Mucosa of stomach (tissue), 1 donor: Measurements from ENCODE around the gene CSH1.
"Not testable (repeated sequence)": the region's sequence is repeated elsewhere in the genome, so short reads cannot be mapped to it uniquely, and the experiment has no call there.

Experiments
- H3K27me3 ChIP-seq: one replicate; pipeline ENCODE4 v1.7.0; 2013; ENCODE audit warnings: mild to moderate bottlenecking, low read length; ENCODE audit not compliant: control insufficient read depth, insufficient read depth
- H3K36me3 ChIP-seq: one replicate; pipeline ENCODE4 v1.7.0; 2013; ENCODE audit warnings: low read length; ENCODE audit not compliant: control insufficient read depth, insufficient read depth
- H3K4me1 ChIP-seq: one replicate; pipeline ENCODE4 v1.7.0; 2013; ENCODE audit warnings: mild to moderate bottlenecking, low read length; ENCODE audit not compliant: control insufficient read depth, insufficient read depth
- H3K4me3 ChIP-seq: one replicate; pipeline ENCODE4 v1.7.0; 2013; ENCODE audit warnings: low read length
- H3K9ac ChIP-seq: one replicate; pipeline ENCODE4 v1.7.0; 2013; ENCODE audit warnings: mild to moderate bottlenecking, low read length, moderate library complexity
- H3K9me3 ChIP-seq: one replicate; pipeline ENCODE4 v1.7.0; 2013; ENCODE audit warnings: mild to moderate bottlenecking, low read length, moderate library complexity; ENCODE audit not compliant: control insufficient read depth
- donor health status: Pancreatic carcinoma.

CSH1 gene

GRCh38 chr17:63896524-63897354 is at the start of gene CSH1:
Gene CSH1, minus strand, starts transcription at chr17:63896574. Its CDS starts 63 bp downstream, at chr17:63896511.
- not testable (repeated sequence) for H3K36me3 ChIP-seq

GRCh38 chr17:63945784-63946439 is 49.5 kb upstream of the CSH1 start:
- H3K36me3 ChIP-seq: no peaks in the 10 kb centered on the region

More at GRCh38 chr17:63896524-63897354, at the start of gene CSH1:
- not testable (repeated sequence) for H3K4me1 ChIP-seq, H3K9me3 ChIP-seq, H3K27me3 ChIP-seq, H3K4me3 ChIP-seq, H3K9ac ChIP-seq

GRCh38 chr17:63944736-63945499 is 48.5 kb upstream of the CSH1 start:
- Histone ChIP-seq H3K9ac (no peak overlapping the region), H3K4me1 (no peaks in the 10 kb centered on the region), H3K4me3 (no peak overlapping the region), H3K36me3 (no peaks in the 10 kb centered on the region), H3K27me3 (peaks cover 2% of the 10 kb centered on the region), H3K9me3 (no peaks in the 10 kb centered on the region)

More at GRCh38 chr17:63945784-63946439, 49.5 kb upstream of the CSH1 start:
- H3K4me3 ChIP-seq: no peak overlapping the region
- no peak overlapping the region for H3K9ac ChIP-seq
- no peaks in the 10 kb centered on the region for H3K4me1 ChIP-seq
- H3K9me3 ChIP-seq: no peaks in the 10 kb centered on the region
- peaks cover 4% of the 10 kb centered on the region for H3K27me3 ChIP-seq

GRCh38 chr17:63943745-63944144 is 47.4 kb upstream of the CSH1 start:
- no peak overlapping the region for H3K9ac ChIP-seq
- no peaks in the 10 kb centered on the region for H3K9me3 ChIP-seq
- no peaks in the 10 kb centered on the region for H3K4me1 ChIP-seq
- H3K27me3 ChIP-seq: no peaks in the 10 kb centered on the region
- no peak overlapping the region for H3K4me3 ChIP-seq
- H3K36me3 ChIP-seq: no peaks in the 10 kb centered on the region

- Histone ChIP-seq H3K4me3 (no peak overlapping the region), H3K4me1 (no peaks in the 10 kb centered on the region), H3K36me3 (no peaks in the 10 kb centered on the region), H3K9me3 (no peaks in the 10 kb centered on the region), H3K27me3 (no peaks in the 10 kb centered on the region), H3K9ac (no peak overlapping the region)
Measured at GRCh38 chr17:63942309-63942985, 46.1 kb upstream of the CSH1 start.

GRCh38 chr17:63941751-63942150 is 45.4 kb upstream of the CSH1 start:
- no peaks in the 10 kb centered on the region for H3K9me3 ChIP-seq
- no peaks in the 10 kb centered on the region for H3K27me3 ChIP-seq
- no peaks in the 10 kb centered on the region for H3K36me3 ChIP-seq
- H3K9ac ChIP-seq: no peak overlapping the region
- no peak overlapping the region for H3K4me3 ChIP-seq
- H3K4me1 ChIP-seq: no peaks in the 10 kb centered on the region

GRCh38 chr17:63941162-63941561 is 44.8 kb upstream of the CSH1 start:
- Histone ChIP-seq H3K4me3 (no peak overlapping the region), H3K9me3 (no peaks in the 10 kb centered on the region), H3K4me1 (no peaks in the 10 kb centered on the region), H3K9ac (no peak overlapping the region), H3K27me3 (no peaks in the 10 kb centered on the region), H3K36me3 (no peaks in the 10 kb centered on the region)

GRCh38 chr17:63940584-63940983 is 44.2 kb upstream of the CSH1 start:
- no peak overlapping the region for H3K4me3 ChIP-seq
- no peaks in the 10 kb centered on the region for H3K9me3 ChIP-seq
- H3K36me3 ChIP-seq: no peaks in the 10 kb centered on the region
- no peak overlapping the region for H3K9ac ChIP-seq
- H3K27me3 ChIP-seq: no peaks in the 10 kb centered on the region
- H3K4me1 ChIP-seq: no peaks in the 10 kb centered on the region

GRCh38 chr17:63939884-63940283 is 43.5 kb upstream of the CSH1 start:
- H3K9ac ChIP-seq: no peak overlapping the region
- peaks cover under 1% of the 10 kb centered on the region for H3K27me3 ChIP-seq
- no peaks in the 10 kb centered on the region for H3K36me3 ChIP-seq
- H3K4me3 ChIP-seq: no peak overlapping the region
- H3K4me1 ChIP-seq: no peaks in the 10 kb centered on the region
- H3K9me3 ChIP-seq: no peaks in the 10 kb centered on the region

- Histone ChIP-seq H3K36me3 (no peaks in the 10 kb centered on the region), H3K9ac (no peak overlapping the region), H3K4me3 (no peak overlapping the region), H3K27me3 (peaks cover 4% of the 10 kb centered on the region), H3K4me1 (no peaks in the 10 kb centered on the region), H3K9me3 (no peaks in the 10 kb centered on the region)
Measured at GRCh38 chr17:63939401-63939800, 43.0 kb upstream of the CSH1 start.

- Histone ChIP-seq H3K9me3 (no peaks in the 10 kb centered on the region), H3K36me3 (no peaks in the 10 kb centered on the region), H3K4me1 (no peaks in the 10 kb centered on the region), H3K27me3 (peaks cover 4% of the 10 kb centered on the region), H3K4me3 (no peak overlapping the region), H3K9ac (no peak overlapping the region)
Measured at GRCh38 chr17:63937920-63938319, 41.5 kb upstream of the CSH1 start.
